Fibroblast of skin of right quadriceps (primary cell): ENCODE data around the gene SPNS1.
"Not testable (repeated sequence)": the region's sequence is repeated elsewhere in the genome, so short reads cannot be mapped to it uniquely, and the experiment has no call there.

Source experiments
- DNase-seq: peaks from one replicate; pipeline ENCODE4 v3.0.0-alpha.2; 2013

The SPNS1 gene

GRCh38 chr16:28958216-28958615 lies 16.4 kb upstream of the SPNS1 start:
- no peak for DNase-seq

DNA sequence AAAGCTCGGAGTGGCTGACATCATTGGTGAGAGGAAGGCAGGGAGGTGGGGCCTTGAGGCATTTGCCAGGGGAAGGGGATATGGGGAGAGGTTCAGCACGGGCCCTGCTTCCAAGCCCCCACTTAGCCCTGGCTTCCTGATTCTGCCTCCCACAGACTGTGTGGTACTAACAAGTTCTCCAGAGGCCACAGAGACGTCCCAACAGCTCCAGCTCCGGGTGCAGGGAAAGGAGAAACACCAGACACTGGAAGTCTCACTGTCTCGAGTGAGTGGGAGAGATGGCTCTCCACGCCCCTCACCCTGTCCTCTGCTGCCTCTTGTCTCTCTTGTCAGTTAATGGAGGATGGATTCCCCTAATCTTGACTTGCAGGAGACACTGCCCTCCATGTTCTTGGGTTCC lies 15.7 kb upstream of the SPNS1 start:
- DNase-seq, result no peak

DNA sequence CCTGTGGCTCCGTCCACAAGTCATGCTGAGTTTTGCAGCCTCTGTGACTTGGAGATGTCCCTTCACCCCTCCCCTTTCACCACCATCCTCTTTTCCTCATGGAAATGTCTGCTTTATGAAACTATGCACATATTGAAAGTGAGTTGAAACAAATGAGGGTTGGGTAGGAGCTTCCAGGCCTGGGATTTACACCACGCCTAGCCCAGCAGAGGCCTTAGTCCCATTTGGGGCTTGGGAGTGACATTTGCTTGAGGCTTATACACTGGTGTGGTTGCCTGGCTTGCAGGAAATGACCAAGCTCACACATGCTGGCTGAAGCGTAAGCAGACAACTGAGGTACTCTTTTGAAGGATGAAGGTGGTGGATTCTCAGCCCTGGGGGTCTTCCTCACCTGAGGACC lies 10.5 kb upstream of the SPNS1 start:
- DNase-seq, result no peak

GRCh38 chr16:28964496-28964895 lies 10.1 kb upstream of the SPNS1 start:
- no peak for DNase-seq

DNA sequence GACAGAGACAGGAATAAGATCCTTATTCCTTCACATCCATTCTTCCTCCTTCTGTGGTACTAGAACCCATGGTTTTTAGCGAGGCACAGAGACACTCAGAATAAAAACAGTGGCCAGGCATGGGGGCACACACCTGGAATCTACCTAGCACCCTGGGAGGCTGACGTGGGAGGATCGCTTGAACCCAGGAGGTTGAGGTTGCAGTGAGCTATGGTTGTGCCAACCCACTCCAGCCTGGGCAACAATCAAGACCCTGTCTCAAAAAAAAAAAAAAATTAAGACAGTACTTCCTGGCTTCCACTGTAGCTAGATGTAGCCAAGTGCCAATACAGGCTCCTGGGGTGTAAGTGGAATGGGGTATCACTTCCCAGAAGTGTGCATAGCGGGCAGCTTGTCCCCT lies 7.4 kb upstream of the SPNS1 start:
- no peak for DNase-seq

DNA sequence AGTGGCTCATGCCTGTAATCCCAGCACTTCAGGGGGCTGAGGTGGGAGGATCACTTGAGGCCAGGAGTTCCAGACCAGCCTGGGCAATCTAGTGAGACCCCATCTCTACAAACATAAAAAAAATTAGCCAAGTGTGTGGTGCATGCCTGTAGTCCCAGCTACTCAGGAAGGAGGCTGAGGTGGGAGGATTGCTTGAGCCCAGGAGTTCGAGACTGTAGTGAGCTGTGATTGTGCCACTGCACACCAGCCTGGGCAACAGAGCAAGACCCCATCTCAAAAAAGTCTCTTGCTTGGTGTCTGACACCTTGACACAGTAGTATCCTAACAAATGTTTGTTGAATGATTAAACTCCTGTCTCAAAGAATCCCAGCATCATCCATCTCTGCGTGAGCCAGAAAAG lies 4.9 kb upstream of the SPNS1 start:
- DNase-seq, result not testable (repeated sequence)

GRCh38 chr16:28974007-28974436 lies 556 bp upstream of the SPNS1 start:
- DNase-seq, result peak; percentile 69

DNA sequence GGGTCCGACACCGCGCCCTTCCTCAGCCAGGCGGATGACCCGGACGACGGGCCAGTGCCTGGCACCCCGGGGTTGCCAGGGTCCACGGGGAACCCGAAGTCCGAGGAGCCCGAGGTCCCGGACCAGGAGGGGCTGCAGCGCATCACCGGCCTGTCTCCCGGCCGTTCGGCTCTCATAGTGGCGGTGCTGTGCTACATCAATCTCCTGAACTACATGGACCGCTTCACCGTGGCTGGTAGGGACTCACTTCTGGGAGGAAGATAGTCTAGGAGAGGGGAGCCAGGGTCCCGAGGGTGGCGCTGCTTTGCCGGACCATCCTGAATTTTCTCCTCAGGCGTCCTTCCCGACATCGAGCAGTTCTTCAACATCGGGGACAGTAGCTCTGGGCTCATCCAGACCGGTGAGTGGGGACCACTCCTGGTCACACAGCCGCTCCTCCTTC lies 601 bp downstream of the SPNS1 start:
- DNase-seq, result no peak

DNA sequence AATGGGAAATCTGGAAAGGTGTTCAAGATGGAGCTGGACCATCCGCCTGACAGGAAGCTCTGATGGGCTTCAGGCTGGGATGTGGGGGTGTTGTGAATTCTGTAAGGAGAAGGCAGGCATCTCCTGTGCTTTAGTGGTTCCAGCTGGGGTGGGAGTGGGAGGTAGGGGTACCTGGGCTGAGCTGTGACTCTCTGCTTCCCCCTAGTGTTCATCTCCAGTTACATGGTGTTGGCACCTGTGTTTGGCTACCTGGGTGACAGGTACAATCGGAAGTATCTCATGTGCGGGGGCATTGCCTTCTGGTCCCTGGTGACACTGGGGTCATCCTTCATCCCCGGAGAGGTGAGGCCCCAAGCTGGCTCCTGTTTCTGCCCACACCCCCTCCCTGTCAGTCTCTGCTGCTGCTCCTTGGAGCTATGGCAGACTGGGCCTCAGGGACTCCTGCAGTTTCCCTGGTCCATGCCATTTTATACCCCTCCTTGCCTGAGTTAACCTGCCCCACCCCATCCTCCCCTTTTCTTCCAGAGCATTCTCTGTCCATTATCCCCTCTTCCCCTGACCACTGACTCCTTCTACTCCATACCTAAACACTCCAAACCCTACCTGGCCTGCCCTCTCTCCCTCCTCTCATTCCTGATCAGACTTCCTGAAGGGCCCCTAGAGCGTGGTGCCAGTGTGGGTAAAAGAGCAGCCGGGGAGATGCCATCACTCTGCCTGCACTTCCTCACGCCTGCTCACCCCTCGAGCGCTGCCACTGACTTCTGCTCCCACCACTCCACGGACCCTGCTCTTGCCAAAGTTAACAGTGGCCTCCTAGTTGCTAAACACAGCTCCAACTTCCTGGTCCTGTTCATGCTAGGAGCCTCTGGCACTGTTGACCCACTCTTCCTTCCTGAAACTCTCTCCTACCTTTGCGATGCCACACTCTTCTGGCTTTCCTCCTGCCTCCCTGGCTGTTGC lies 3.4 kb downstream of the SPNS1 start:
- DNase-seq, result no peak

- not testable (repeated sequence) for DNase-seq
Observed at GRCh38 chr16:28980330-28980729, 5.8 kb downstream of the SPNS1 start.

DNA sequence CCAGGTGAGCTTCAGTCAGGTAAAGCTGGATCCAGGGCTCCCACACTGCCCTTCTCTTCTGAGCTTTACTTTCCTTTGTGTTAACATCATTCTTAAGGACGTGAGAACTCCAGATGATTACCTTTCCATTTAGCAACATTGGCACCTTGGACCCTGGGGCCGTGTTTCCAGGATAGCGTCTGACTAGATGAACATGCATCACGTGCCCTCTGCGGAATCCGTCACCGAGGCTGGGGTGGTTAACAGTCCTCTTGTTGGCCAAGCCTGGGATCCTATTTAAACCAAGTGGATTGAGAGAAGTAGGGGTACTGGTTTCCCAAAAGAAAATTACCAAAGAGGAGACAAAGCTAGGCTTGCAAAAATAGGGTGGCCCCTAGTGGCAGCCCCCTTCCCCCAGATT lies 6.4 kb downstream of the SPNS1 start:
- no peak for DNase-seq

DNA sequence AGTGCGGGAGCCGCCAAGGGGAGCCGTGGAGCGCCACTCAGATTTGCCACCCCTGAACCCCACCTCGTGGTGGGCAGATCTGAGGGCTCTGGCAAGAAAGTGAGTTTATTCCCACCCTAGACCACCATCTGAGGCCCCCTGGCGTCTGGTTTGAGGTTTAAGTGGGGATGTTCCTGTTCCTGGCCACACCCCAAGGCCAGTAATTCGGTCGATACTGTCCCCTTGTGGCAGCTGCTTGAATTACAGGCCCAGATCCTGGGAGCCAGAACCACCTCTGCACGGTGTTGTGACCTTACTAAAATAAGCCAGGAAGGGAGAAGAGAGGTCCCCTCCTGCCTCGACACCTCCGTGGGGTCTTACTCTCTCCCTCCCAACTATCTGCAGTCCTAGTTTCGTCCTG lies 6.9 kb downstream of the SPNS1 start:
- no peak for DNase-seq

DNA sequence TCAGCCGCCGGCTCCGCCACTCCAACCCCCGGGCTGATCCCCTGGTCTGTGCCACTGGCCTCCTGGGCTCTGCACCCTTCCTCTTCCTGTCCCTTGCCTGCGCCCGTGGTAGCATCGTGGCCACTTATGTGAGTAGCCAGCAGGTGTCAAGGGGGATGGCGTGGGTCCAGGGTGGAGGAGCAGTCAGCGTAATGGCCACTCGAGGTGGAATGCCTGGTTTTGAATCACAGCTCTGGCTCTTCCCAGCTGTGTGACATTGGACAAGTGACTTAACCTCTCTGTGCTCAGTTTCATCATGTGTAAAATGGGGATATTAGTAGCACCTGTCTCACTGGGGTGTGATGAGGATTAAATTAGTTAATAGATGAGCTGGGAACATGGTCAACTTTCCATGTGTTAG lies 7.8 kb downstream of the SPNS1 start:
- DNase-seq, result no peak

DNA sequence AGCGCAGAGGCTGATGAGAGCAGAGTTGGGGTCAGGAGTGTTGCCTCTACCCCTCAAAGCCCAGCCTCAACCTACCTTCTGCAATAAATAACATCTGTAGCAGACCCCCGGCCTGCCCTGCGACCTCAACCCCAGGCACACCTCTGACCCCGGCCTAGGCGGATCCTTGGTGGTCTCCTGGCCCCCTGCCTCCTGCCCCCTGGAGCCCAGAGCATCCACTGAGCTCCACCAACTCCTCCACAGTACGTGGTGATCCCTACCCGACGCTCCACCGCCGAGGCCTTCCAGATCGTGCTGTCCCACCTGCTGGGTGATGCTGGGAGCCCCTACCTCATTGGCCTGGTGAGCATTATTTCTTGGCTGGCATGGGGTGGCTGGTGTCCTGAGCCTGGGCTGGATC lies 8.4 kb downstream of the SPNS1 start:
- DNase-seq, result no peak

GRCh38 chr16:28983644-28984043 lies 9.1 kb downstream of the SPNS1 start:
- DNase-seq, result no peak

- DNase-seq, result no peak
Observed at GRCh38 chr16:28984091-28984490, 9.5 kb downstream of the SPNS1 start.

GRCh38 chr16:28984619-28985135 lies 10.1 kb downstream of the SPNS1 start, which contains the start of gene LAT:
Gene LAT (plus strand): TSS chr16:28985052. CDS start chr16:28985418, 366 bp downstream.
- no peak for DNase-seq

DNA sequence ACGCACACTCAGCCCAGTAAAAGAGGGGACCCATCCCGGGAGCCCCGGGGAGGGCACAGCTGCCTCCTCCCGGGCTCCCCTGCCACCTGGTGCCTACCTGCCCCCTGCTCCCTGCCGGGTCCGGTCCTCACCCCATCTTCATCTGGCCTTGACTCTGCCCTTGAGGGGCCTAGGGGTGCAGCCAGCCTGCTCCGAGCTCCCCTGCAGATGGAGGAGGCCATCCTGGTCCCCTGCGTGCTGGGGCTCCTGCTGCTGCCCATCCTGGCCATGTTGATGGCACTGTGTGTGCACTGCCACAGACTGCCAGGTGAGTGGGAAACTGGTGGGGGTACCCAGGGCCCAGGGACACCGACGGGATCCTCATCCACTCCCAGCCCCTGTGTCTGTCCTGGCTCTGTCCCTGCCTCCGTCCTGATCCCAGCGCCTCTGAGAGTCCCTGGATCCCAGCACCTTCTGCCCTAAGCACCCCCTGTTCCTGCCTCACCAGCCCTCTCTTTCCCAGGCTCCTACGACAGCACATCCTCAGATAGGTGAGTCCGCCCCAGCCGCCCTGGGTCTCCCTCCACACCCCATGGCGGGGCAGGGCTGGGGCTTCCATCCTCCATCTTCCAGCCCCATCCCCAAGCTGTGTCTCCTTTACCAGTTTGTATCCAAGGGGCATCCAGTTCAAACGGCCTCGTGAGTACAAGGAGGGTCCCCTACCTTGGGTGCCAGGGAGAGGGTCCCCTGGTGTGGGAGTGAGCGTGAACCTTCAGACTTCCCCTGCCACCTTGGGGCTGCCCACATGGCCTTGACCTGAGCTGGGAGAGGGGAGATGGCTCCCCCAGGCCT lies 10.8 kb downstream of the SPNS1 start:
- no peak for DNase-seq

DNA sequence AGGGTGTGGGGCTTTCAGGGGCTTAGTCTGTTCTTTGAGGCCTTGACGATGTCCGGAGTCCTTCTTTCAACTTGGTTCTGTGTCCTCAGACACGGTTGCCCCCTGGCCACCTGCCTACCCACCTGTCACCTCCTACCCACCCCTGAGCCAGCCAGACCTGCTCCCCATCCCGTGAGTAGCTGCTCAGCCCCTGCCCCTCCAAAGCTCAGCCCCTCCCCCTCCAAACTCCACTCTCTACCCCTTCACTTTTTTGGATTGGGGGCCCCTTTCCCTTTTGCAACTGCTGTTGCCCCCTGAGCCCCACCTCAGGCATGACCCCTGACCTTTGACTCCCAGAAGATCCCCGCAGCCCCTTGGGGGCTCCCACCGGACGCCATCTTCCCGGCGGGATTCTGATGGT lies 11.5 kb downstream of the SPNS1 start:
- no peak for DNase-seq

- no peak for DNase-seq
Observed at GRCh38 chr16:28986492-28986891, 11.9 kb downstream of the SPNS1 start.

- DNase-seq, result no peak
Observed at GRCh38 chr16:28987170-28987853, 12.7 kb downstream of the SPNS1 start.

DNA sequence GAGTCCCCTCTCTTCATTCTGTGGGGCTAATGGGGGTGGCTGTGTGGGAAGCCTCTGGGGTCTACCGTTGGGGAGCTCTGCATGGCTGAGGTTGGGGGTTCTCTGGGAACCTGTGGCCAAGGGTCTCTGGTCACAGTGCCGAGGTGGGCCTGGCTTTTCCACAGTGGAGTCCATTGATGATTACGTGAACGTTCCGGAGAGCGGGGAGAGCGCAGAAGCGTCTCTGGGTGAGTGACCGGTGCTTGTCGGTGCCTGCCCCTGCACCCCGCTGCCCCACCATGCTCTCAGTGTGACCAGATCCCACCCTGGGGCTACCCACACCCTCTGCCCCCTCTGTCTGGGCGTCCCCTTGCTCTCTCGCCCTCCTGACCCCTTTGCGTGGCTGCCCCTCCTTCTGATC lies 14.8 kb downstream of the SPNS1 start:
- DNase-seq, result no peak
